ENCODE measurements around the gene SHOX. TPM values are rescaled to one million over a fixed set of nuclear protein-coding genes. Genes with fewer than 3 reads are reported as not detected.

SHOX gene
- total RNA-seq, 6 experiments from 2014 or later, result not detected

- Histone ChIP-seq H3K27me3 (no peaks in the 10 kb centered on the region), H3K36me3 (no peaks in the 10 kb centered on the region), H3K9me3 (no peaks in the 10 kb centered on the region), H3K4me1 (no peaks in the 10 kb centered on the region), H3K4me3 (no peak overlapping the region), H3K27ac (no peak overlapping the region)
- 0% methylated on average over 3 of the region's 24 CpGs for WGBS (ENCODE audit: insufficient coverage, low coverage, low lambda C conversion rate, missing lambda C conversion rate)
- TF ChIP-seq POLR2A (IDR thresholded peaks at IDR 0.05) (no peak), CTCF (IDR thresholded peaks at IDR 0.05) (no peak)
- DNase-seq (peak in 1 of 3 donors; percentile 35), ATAC-seq (peak in 1 of 4 donors; percentile 15)
- intact Hi-C loops (cut with DNase I), result no loop called here
Observed at GRCh38 chrX:642436-643240, 12.0 kb downstream of the SHOX start.

GRCh38 chrX:643241-643595 is 12.6 kb downstream of the SHOX start:
- ATAC-seq (no peak), DNase-seq (peak in 1 of 3 donors; percentile 18)
- Histone ChIP-seq H3K27ac (no peak overlapping the region), H3K27me3 (no peaks in the 10 kb centered on the region), H3K4me1 (no peaks in the 10 kb centered on the region), H3K4me3 (no peak overlapping the region), H3K36me3 (no peaks in the 10 kb centered on the region), H3K9me3 (no peaks in the 10 kb centered on the region)
- intact Hi-C loops (cut with DNase I), result no loop called here
- 44% methylated on average over 5 of the region's 7 CpGs for WGBS (ENCODE audit: insufficient coverage, low coverage, low lambda C conversion rate, missing lambda C conversion rate)
- TF ChIP-seq CTCF (IDR thresholded peaks at IDR 0.05) (no peak), POLR2A (IDR thresholded peaks at IDR 0.05) (no peak)

DNA sequence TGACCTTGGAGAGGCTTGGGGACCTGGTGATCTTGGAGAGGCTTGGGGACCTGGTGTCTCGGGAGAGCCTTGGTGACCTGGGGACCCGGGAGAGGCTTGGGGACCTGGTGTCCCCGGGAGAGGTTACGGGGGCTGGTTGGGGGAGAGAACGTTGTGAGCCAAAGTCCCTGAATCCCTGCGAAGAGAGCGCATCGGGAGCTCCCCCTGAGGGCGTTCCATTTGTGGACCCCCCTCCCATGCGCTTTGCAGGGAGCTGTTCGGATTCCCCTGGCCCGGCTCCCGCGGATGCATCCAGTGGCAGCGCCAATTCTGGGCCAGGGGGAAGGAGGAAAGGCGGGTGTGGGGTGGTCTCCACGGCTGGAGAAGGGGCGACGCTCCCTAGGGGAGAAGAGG is 13.3 kb downstream of the SHOX start:
- Histone ChIP-seq H3K36me3 (no peaks in the 10 kb centered on the region), H3K9me3 (no peaks in the 10 kb centered on the region), H3K27ac (no peak overlapping the region), H3K27me3 (no peaks in the 10 kb centered on the region), H3K4me1 (no peaks in the 10 kb centered on the region), H3K4me3 (no peak overlapping the region)
- TF ChIP-seq CTCF (IDR thresholded peaks at IDR 0.05) (no peak), POLR2A (IDR thresholded peaks at IDR 0.05) (no peak)
- WGBS (ENCODE audit: insufficient coverage, low coverage, low lambda C conversion rate, missing lambda C conversion rate), result 6% methylated on average over 7 of the region's 19 CpGs
- intact Hi-C loops (cut with DNase I), result no loop called here
- peak in 1 of 3 donors; percentile 29 for DNase-seq
- no peak for ATAC-seq

GRCh38 chrX:644304-645281 is 14.0 kb downstream of the SHOX start:
- DNase-seq (peak in 1 of 3 donors; percentile 21), ATAC-seq (peak in 1 of 4 donors; percentile 27)
- H3K4me1 ChIP-seq, result no peaks in the 10 kb centered on the region
- WGBS (ENCODE audit: insufficient coverage, low coverage, low lambda C conversion rate, missing lambda C conversion rate), result under 1% methylated on average over 19 of the region's 95 CpGs
- no peak overlapping the region for H3K4me3 ChIP-seq
- no peaks in the 10 kb centered on the region for H3K9me3 ChIP-seq
- TF ChIP-seq CTCF (IDR thresholded peaks at IDR 0.05) (no peak), POLR2A (IDR thresholded peaks at IDR 0.05) (no peak)
- no peaks in the 10 kb centered on the region for H3K36me3 ChIP-seq
- intact Hi-C loops (cut with DNase I), result no loop called here
- no peaks in the 10 kb centered on the region for H3K27me3 ChIP-seq
- H3K27ac ChIP-seq, result no peak overlapping the region

All from right lobe of liver (tissue), 6 donors.